Gastroesophageal sphincter (tissue), 4 donors: ENCODE data around the gene TOMM22. TPM values are rescaled to one million over a fixed set of nuclear protein-coding genes. Genes with fewer than 3 reads are reported as not detected.

Experiments used
- ATAC-seq: fragments of 150-250 bp; one replicate; pipeline ENCODE4 v1.9.1; 2016; ENCODE audit warnings: mild to moderate bottlenecking, moderate library complexity
- H3K27ac ChIP-seq, 4 donors: fragments of 200-600 bp; sonication (generic) in 3 of 4; 1 replicate in 3 of 4; 2 replicates in 1 of 4; pipeline ENCODE4 v1.5.1; 2016 to 2019
- H3K27me3 ChIP-seq: fragments of 200-600 bp; sonication (generic); one replicate; pipeline ENCODE4 v1.5.1; 2019
- H3K36me3 ChIP-seq, 2 donors: fragments of 200-600 bp; sonication (generic); one replicate each; pipeline ENCODE4 v1.5.1; 2019; ENCODE audit warnings: control low read depth in 1 of 2
- H3K4me1 ChIP-seq, 3 donors: fragments of 200-600 bp; sonication (generic); 1 replicate in 2 of 3; 2 replicates in 1 of 3; pipeline ENCODE4 v1.5.1; 2016 to 2019; ENCODE audit warnings: control low read depth in 2 of 3
- H3K4me3 ChIP-seq, 2 donors: fragments of 200-600 bp; sonication (generic); one replicate each; pipeline ENCODE4 v1.5.1; 2019; ENCODE audit warnings: mild to moderate bottlenecking in 1 of 2, moderate library complexity in 1 of 2
- H3K9me3 ChIP-seq, 3 donors: fragments of 200-600 bp; sonication (generic); one replicate each; pipeline ENCODE4 v1.5.1; 2017 to 2019; ENCODE audit warnings: control low read depth in 2 of 3
- CTCF ChIP-seq, 4 experiments: fragments of 200-600 bp in 2 of 4; fragments of 450-650 bp in 2 of 4; sonication (generic) in 1 of 4; IDR thresholded peaks; one replicate each; pipeline ENCODE4 v1.5.1; 2017 to 2019; ENCODE audit warnings: antibody characterized with exemption in 4 of 4, mild to moderate bottlenecking in 2 of 4, moderate library complexity in 2 of 4
- EP300 ChIP-seq: sonication (generic); formaldehyde crosslinking; IDR thresholded peaks from one replicate; pipeline ENCODE4 v1.6.1; 2017; ENCODE audit warnings: antibody characterized with exemption, mild to moderate bottlenecking
- POLR2A ChIP-seq, 2 donors: fragments of 450-650 bp; IDR thresholded peaks; one replicate each; pipeline ENCODE4 v1.6.1; 2017; ENCODE audit warnings: antibody characterized with exemption in 2 of 2, mild to moderate bottlenecking in 2 of 2, moderate library complexity in 1 of 2
- POLR2AphosphoS5 ChIP-seq: sonication (generic); formaldehyde crosslinking; IDR thresholded peaks from one replicate; pipeline ENCODE4 v1.6.1; 2017; ENCODE audit warnings: antibody characterized with exemption
- WGBS, 2 donors: methylation state at CpG; one replicate each; pipeline ENCODE4 v1.1.5; 2018; ENCODE audit warnings: low coverage in 1 of 2; 5-methylcytosine and 5-hydroxymethylcytosine counted together
- total RNA-seq, 4 donors: library from RNA; depleted of rRNA; stranded (reverse); fragments of >200 nt; gene quantifications; one replicate each; pipeline ENCODE4 v1.1.0, GENCODE V29; 2016

The TOMM22 gene
- total RNA-seq, 4 donors from 2014 or later, result 29.6 to 41.2 (median 32.2) TPM

GRCh38 chr22:38724926-38725571, 43.3 kb downstream of the TOMM22 start:
- TF ChIP-seq POLR2AphosphoS5 (no peak), CTCF (IDR thresholded peaks at IDR 0.05) (peak in 2 of 4 experiments; percentile 8)
- no peak overlapping the region for H3K27ac ChIP-seq
- 72% methylated on average over 3 of the region's 3 CpGs; no CpG with 5 or more reads in 1 of the 2 donors for WGBS, 2 donors
- H3K27me3 ChIP-seq, result no peaks in the 10 kb centered on the region
- peaks cover 0 to 100% of the 10 kb centered on the region in 2 donors for H3K36me3 ChIP-seq
- no peaks in the 10 kb centered on the region for H3K4me1 ChIP-seq
- no peak overlapping the region for H3K4me3 ChIP-seq
- ATAC-seq, result no peak
- H3K9me3 ChIP-seq, result no peaks in the 10 kb centered on the region

- Histone ChIP-seq H3K27me3 (no peaks in the 10 kb centered on the region), H3K9me3 (no peaks in the 10 kb centered on the region), H3K27ac (no peak overlapping the region), H3K4me1 (no peaks in the 10 kb centered on the region), H3K36me3 (peaks cover 0 to 100% of the 10 kb centered on the region in 2 donors), H3K4me3 (no peak overlapping the region)
- ATAC-seq, result no peak
- TF ChIP-seq POLR2AphosphoS5 (no peak), POLR2A (IDR thresholded peaks at IDR 0.05) (no peak), EP300 (no peak), CTCF (IDR thresholded peaks at IDR 0.05) (no peak)
- WGBS, 2 donors, result 90 to 92% methylated on average over 3 to 12 of the region's 18 CpGs
Measured at GRCh38 chr22:38725900-38726655, 44.3 kb downstream of the TOMM22 start.

GRCh38 chr22:38727123-38727522, 45.4 kb downstream of the TOMM22 start:
- H3K9me3 ChIP-seq, result no peaks in the 10 kb centered on the region
- no peak for TF ChIP-seq POLR2A (IDR thresholded peaks at IDR 0.05)
- no peak for TF ChIP-seq EP300
- no peak for TF ChIP-seq POLR2AphosphoS5
- TF ChIP-seq CTCF (IDR thresholded peaks at IDR 0.05), result no peak
- peaks cover 0 to 6% (median 0%) of the 10 kb centered on the region in 3 donors for H3K4me1 ChIP-seq
- no peak overlapping the region for H3K27ac ChIP-seq
- ATAC-seq, result no peak
- no peaks in the 10 kb centered on the region for H3K27me3 ChIP-seq
- WGBS, 2 donors, result 70% methylated on average over 2 of the region's 12 CpGs; no CpG with 5 or more reads in 1 of the 2 donors
- no peak overlapping the region for H3K4me3 ChIP-seq
- H3K36me3 ChIP-seq, result peaks cover 0 to 100% of the 10 kb centered on the region in 2 donors

- WGBS, 2 donors, result 83% methylated on average over 4 of the region's 15 CpGs; no CpG with 5 or more reads in 1 of the 2 donors
- Histone ChIP-seq H3K36me3 (peaks cover 0 to 98% of the 10 kb centered on the region in 2 donors), H3K27me3 (no peaks in the 10 kb centered on the region), H3K27ac (no peak overlapping the region), H3K4me1 (peaks cover 0 to 13% (median under 1%) of the 10 kb centered on the region in 3 donors), H3K9me3 (no peaks in the 10 kb centered on the region), H3K4me3 (no peak overlapping the region)
- ATAC-seq, result no peak
- no peak for TF ChIP-seq CTCF (IDR thresholded peaks at IDR 0.05)
- TF ChIP-seq EP300, result no peak
- TF ChIP-seq POLR2A (IDR thresholded peaks at IDR 0.05), result no peak
Measured at GRCh38 chr22:38727530-38728451, 46.0 kb downstream of the TOMM22 start.
